Activated naive CD8-positive, alpha-beta T cell treated with anti-CD3 and anti-CD28 coated beads for 36 hours (primary cell): ENCODE measurements around the gene DDX10. TPM values are rescaled to one million over a fixed set of nuclear protein-coding genes. Genes with fewer than 3 reads are reported as not detected.

Source experiments
- DNase-seq: peaks from one replicate; pipeline ENCODE4 v3.0.0; 2021
- H3K27ac Mint-ChIP-seq: one replicate; pipeline ENCODE4 v1.8.0; 2022; ENCODE audit warnings: mild to moderate bottlenecking, moderate library complexity, mixed read lengths
- H3K27me3 Mint-ChIP-seq: one replicate; pipeline ENCODE4 v1.8.0; 2022; ENCODE audit warnings: mild to moderate bottlenecking, mixed read lengths
- H3K36me3 Mint-ChIP-seq: one replicate; pipeline ENCODE4 v1.8.0; 2021; ENCODE audit warnings: mild to moderate bottlenecking, mixed read lengths
- H3K4me1 Mint-ChIP-seq: one replicate; pipeline ENCODE4 v1.8.0; 2021; ENCODE audit warnings: mixed read lengths
- H3K4me3 Mint-ChIP-seq: one replicate; pipeline ENCODE4 v1.8.0; 2022; ENCODE audit warnings: mild to moderate bottlenecking, moderate library complexity, mixed read lengths
- H3K9me3 Mint-ChIP-seq: one replicate; pipeline ENCODE4 v1.8.0; 2022; ENCODE audit warnings: mixed read lengths
- total RNA-seq, 2 experiments: library from RNA; stranded (reverse); gene quantifications; one replicate each; pipeline ENCODE4 v1.2.3, GENCODE V29; 2021

Gene DDX10
- total RNA-seq, 2 experiments from 2014 or later: 55.7 to 56.0 TPM

GRCh38 chr11:108914211-108914610, 249.3 kb downstream of the DDX10 start:
- H3K9me3 Mint-ChIP-seq: no peaks in the 10 kb centered on the region
- H3K27me3 Mint-ChIP-seq: no peaks in the 10 kb centered on the region
- peaks cover 4% of the 10 kb centered on the region for H3K4me1 Mint-ChIP-seq
- no peak overlapping the region for H3K27ac Mint-ChIP-seq
- no peak for DNase-seq
- H3K36me3 Mint-ChIP-seq: peaks cover 23% of the 10 kb centered on the region
- H3K4me3 Mint-ChIP-seq: no peak overlapping the region

- Mint-ChIP-seq H3K27ac (no peak overlapping the region), H3K27me3 (no peaks in the 10 kb centered on the region), H3K4me3 (no peak overlapping the region), H3K36me3 (peaks cover 29% of the 10 kb centered on the region), H3K4me1 (peaks cover 4% of the 10 kb centered on the region), H3K9me3 (no peaks in the 10 kb centered on the region)
- no peak for DNase-seq
These were observed 250.1 kb downstream of the DDX10 start for GRCh38 chr11:108914981-108915380.

DNA sequence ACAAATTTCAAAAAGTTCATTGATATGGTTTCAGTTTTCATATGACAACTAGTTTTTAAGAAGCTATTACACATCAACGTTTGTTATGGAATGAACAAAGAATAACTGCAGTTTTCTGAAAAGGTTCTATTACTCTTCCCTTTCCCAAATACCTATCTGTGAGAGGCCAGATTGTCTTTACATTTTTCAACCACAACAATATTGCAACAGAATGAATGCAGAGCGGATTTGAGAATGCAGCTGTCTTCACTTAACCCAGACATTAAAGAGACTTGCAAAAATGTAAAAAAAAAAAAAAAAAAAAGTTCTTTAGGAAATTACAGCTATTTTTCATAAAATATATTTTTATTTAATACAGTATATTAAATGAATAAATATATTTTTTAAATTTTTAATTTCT, 250.8 kb downstream of the DDX10 start:
- Mint-ChIP-seq H3K36me3 (peaks cover 29% of the 10 kb centered on the region), H3K27ac (no peak overlapping the region), H3K9me3 (no peaks in the 10 kb centered on the region), H3K4me3 (no peak overlapping the region), H3K27me3 (no peaks in the 10 kb centered on the region), H3K4me1 (peaks cover 4% of the 10 kb centered on the region)
- no peak for DNase-seq

- H3K36me3 Mint-ChIP-seq: peaks cover 29% of the 10 kb centered on the region
- no peaks in the 10 kb centered on the region for H3K9me3 Mint-ChIP-seq
- no peak overlapping the region for H3K4me3 Mint-ChIP-seq
- H3K27ac Mint-ChIP-seq: no peak overlapping the region
- H3K27me3 Mint-ChIP-seq: no peaks in the 10 kb centered on the region
- no peak for DNase-seq
- peaks cover 4% of the 10 kb centered on the region for H3K4me1 Mint-ChIP-seq
These were observed 251.4 kb downstream of the DDX10 start for GRCh38 chr11:108916290-108916689.

DNA sequence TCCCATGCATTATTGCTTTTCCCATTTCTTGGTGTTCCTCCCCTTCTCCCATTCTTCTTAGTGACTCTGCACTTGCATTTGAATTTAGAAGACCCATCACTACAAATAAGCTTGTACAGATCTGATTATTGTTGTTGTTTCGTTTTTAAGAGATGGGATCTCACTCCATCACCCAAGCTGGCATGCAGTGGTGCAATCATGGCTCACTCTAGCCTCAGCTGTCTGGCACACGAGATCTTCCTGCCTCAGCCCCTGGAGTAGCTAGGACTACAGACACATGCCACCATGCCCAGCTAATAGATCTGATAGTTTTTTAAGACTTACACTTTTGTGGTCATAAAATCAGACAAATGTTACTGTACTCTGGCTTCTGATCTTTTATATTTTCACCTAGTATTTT, 252.1 kb downstream of the DDX10 start:
- H3K9me3 Mint-ChIP-seq: no peaks in the 10 kb centered on the region
- no peaks in the 10 kb centered on the region for H3K27me3 Mint-ChIP-seq
- H3K4me3 Mint-ChIP-seq: no peak overlapping the region
- H3K27ac Mint-ChIP-seq: no peak overlapping the region
- H3K4me1 Mint-ChIP-seq: peaks cover 4% of the 10 kb centered on the region
- H3K36me3 Mint-ChIP-seq: peaks cover 29% of the 10 kb centered on the region
- no peak for DNase-seq

DNA sequence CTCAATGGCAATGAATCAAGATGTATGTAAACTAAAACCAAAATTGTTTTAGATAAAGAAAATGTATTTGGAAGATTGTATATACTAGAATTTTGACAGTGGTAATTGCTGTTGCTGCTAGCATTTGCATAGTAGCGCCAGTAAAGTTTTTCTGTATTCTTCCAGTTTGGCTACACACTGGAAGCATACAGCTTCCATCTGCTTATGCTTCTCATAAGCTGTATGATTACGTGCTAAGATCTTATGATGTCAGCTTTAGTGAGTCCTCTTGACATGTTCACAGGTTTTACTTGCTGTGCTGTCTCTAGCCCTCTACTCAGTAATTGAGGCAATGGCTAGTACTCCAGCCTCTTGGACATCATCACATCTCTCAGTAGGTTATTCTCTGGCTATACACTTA, 256.3 kb downstream of the DDX10 start:
- H3K9me3 Mint-ChIP-seq: no peaks in the 10 kb centered on the region
- H3K4me1 Mint-ChIP-seq: no peaks in the 10 kb centered on the region
- DNase-seq: no peak
- H3K4me3 Mint-ChIP-seq: no peak overlapping the region
- no peak overlapping the region for H3K27ac Mint-ChIP-seq
- H3K36me3 Mint-ChIP-seq: peaks cover 32% of the 10 kb centered on the region
- no peaks in the 10 kb centered on the region for H3K27me3 Mint-ChIP-seq

- DNase-seq: no peak
- H3K9me3 Mint-ChIP-seq: no peaks in the 10 kb centered on the region
- no peak overlapping the region for H3K4me3 Mint-ChIP-seq
- peaks cover 25% of the 10 kb centered on the region for H3K36me3 Mint-ChIP-seq
- no peaks in the 10 kb centered on the region for H3K27me3 Mint-ChIP-seq
- H3K27ac Mint-ChIP-seq: no peak overlapping the region
- no peaks in the 10 kb centered on the region for H3K4me1 Mint-ChIP-seq
These were observed 257.4 kb downstream of the DDX10 start for GRCh38 chr11:108922241-108922640.

- H3K9me3 Mint-ChIP-seq: no peaks in the 10 kb centered on the region
- H3K27me3 Mint-ChIP-seq: no peaks in the 10 kb centered on the region
- no peak overlapping the region for H3K27ac Mint-ChIP-seq
- no peak overlapping the region for H3K4me3 Mint-ChIP-seq
- DNase-seq: no peak
- peaks cover 17% of the 10 kb centered on the region for H3K36me3 Mint-ChIP-seq
- no peaks in the 10 kb centered on the region for H3K4me1 Mint-ChIP-seq
These were observed 258.5 kb downstream of the DDX10 start for GRCh38 chr11:108923413-108923812.

- H3K27me3 Mint-ChIP-seq: no peaks in the 10 kb centered on the region
- H3K4me3 Mint-ChIP-seq: no peak overlapping the region
- DNase-seq: no peak
- no peaks in the 10 kb centered on the region for H3K4me1 Mint-ChIP-seq
- H3K9me3 Mint-ChIP-seq: no peaks in the 10 kb centered on the region
- H3K27ac Mint-ChIP-seq: no peak overlapping the region
- H3K36me3 Mint-ChIP-seq: peaks cover 11% of the 10 kb centered on the region
These were observed 261.4 kb downstream of the DDX10 start for GRCh38 chr11:108926171-108926840.

DNA sequence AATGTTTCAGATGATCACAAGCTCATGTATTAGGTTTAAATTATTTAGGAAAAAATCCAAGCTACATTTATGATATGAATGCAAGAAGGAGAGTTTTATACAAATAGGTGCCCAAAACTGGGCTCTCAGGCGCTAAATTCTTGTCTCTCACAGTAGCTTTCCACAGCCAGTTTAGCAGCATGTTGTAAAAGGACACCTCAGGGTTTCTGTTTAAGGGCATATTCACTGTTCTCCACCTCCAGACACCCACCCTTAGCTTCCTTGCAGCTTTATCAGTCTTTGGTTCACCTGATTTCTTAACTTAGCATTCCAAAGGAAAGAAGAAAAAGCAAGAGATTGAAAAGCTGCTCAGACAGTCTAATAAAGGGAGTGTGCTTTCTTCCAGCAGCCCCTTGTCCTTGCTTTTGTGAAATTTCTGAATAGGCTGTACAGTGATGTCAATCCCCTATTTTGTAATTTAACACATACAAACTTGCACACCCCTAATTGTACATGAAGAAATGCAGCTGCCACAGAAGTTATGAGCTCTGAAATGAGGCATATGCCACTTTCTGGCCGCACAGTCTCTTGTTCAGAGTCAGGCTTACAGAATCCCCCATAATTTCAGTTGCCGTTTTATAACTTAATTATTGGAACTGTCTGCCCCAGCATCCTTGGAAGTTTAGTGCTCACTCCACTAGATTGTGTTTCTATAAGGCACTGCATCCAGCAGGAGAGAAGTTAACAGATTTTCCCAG, 262.1 kb downstream of the DDX10 start:
- Mint-ChIP-seq H3K27me3 (no peaks in the 10 kb centered on the region), H3K27ac (no peak overlapping the region), H3K9me3 (no peaks in the 10 kb centered on the region), H3K36me3 (peaks cover 15% of the 10 kb centered on the region), H3K4me1 (no peaks in the 10 kb centered on the region), H3K4me3 (no peak overlapping the region)
- DNase-seq: no peak

DNA sequence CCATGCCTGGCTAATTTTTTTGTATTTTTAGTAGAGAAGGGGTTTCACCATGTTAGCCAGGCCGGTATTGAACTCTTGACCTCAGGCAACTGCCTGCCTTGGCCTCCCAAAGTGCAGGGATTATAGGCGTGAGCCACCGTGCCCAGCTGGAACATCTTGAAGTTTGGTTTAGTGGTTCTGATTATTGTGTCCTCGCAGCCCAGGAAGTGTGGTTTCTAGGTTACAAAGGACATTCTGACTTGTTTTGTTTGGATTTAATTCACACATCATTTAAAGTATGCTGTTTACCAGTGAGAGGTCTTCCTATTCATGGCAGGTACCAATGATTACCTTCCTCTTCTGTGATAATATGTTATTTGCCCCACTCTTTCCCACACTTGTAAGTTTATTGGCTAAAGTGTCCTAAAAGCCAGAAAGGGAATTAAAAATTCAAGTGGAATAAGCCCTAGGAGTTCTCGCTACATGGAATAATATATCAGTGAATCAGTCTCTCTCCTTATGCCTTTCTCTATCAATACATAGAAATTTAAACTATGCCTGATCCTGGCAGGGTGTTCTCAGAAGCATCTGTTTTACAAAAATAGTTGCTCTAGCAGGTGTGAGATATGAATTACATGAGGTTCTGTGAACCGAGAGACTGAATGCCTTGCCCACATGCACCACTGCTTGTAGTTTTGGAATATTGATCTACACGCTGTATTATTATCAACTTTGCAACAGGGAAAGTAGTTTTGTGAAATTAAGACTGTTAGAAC, 263.1 kb downstream of the DDX10 start:
- H3K4me1 Mint-ChIP-seq: no peaks in the 10 kb centered on the region
- H3K27ac Mint-ChIP-seq: no peak overlapping the region
- DNase-seq: no peak
- no peaks in the 10 kb centered on the region for H3K9me3 Mint-ChIP-seq
- H3K36me3 Mint-ChIP-seq: peaks cover 15% of the 10 kb centered on the region
- no peak overlapping the region for H3K4me3 Mint-ChIP-seq
- no peaks in the 10 kb centered on the region for H3K27me3 Mint-ChIP-seq

DNA sequence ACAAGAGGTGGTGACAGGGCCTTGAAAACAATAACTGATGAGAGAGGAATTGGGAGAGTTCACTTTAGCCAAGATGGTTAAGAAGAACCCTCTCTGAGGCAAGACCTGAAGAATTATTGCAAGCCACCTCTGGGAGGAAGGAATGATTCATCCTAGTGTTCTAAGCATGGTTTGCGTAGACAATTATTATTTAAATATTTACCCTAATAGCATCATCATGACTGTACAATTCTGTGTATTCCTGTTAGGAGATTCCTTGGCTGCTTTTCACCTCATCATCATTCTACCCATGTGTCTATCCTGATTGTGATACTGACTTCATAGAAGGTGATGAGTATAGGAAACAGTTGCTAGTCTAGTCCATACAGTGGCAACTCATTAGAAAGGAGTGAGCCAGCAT, 264.4 kb downstream of the DDX10 start:
- no peaks in the 10 kb centered on the region for H3K27me3 Mint-ChIP-seq
- no peaks in the 10 kb centered on the region for H3K9me3 Mint-ChIP-seq
- peaks cover 15% of the 10 kb centered on the region for H3K36me3 Mint-ChIP-seq

GRCh38 chr11:108931168-108931567, 266.3 kb downstream of the DDX10 start:
- Mint-ChIP-seq H3K4me1 (no peaks in the 10 kb centered on the region), H3K27ac (no peak overlapping the region), H3K4me3 (no peak overlapping the region), H3K27me3 (no peaks in the 10 kb centered on the region), H3K36me3 (peaks cover 13% of the 10 kb centered on the region), H3K9me3 (no peaks in the 10 kb centered on the region)
- no peak for DNase-seq

More for the DNA sequence above, 264.4 kb downstream of the DDX10 start:
- H3K4me3 Mint-ChIP-seq: no peak overlapping the region
- no peak for DNase-seq
- H3K27ac Mint-ChIP-seq: no peak overlapping the region
- no peaks in the 10 kb centered on the region for H3K4me1 Mint-ChIP-seq

DNA sequence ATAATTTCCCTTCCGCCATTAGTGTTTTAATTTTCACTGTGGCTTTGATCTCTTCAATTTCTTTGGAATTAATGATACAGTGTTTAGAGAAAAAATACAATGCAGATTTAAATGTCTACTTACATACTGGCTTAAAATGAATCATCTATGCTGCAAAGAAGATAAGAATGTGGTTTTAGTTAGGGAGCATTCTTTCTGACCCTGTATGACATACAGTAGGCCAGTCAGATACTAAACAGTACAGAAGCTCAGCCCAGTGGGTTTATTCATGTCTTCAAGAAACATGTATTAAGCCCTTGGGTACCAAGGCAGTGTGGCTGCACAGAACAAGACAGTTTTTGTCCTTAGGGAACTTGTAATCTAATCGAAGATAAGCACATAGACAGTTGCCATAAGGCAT, 268.8 kb downstream of the DDX10 start:
- peaks cover 17% of the 10 kb centered on the region for H3K36me3 Mint-ChIP-seq
- H3K27ac Mint-ChIP-seq: no peak overlapping the region
- no peak overlapping the region for H3K4me3 Mint-ChIP-seq
- H3K4me1 Mint-ChIP-seq: no peaks in the 10 kb centered on the region
- no peak for DNase-seq
- H3K27me3 Mint-ChIP-seq: no peaks in the 10 kb centered on the region
- H3K9me3 Mint-ChIP-seq: no peaks in the 10 kb centered on the region

GRCh38 chr11:108934289-108934688, 269.4 kb downstream of the DDX10 start:
- Mint-ChIP-seq H3K9me3 (no peaks in the 10 kb centered on the region), H3K27me3 (no peaks in the 10 kb centered on the region), H3K36me3 (peaks cover 14% of the 10 kb centered on the region), H3K4me1 (no peaks in the 10 kb centered on the region), H3K27ac (no peak overlapping the region), H3K4me3 (no peak overlapping the region)
- no peak for DNase-seq
